Measurements from ENCODE around the gene RAB10.

DNA sequence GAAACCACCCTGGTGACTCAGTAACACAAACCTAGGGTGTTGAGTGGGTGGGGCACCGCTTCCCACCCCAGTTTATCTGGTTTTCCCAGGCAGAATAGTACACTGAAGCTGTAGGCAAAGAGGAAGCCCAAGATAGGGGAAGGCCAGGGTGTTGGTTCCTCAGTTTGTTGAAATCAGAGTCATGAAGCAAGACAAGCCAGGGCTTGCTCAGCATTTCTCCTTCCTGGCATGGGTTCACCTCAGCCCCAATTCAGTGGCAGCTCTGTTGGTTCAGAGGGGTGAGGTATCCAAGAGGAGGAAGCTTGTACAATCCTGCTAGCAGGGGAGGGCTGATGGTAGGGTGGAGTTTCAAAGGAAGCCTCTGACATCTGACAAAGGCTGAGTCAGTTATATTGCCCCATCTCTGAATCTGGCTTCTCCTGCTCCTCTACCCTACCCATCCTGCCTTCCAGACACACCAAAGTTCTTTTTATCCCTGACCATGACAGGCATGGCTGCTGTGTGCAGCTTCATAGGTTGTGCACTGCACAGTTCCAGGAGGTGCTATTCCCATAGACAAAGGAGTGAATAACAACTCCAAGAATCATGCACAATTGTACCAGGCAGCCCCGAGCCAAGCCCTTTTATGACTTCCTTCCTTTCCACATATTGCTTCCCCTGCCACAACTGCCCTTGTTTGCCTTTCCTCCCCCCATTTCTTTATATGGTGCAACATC lies 24.9 kb upstream of the RAB10 start:
- TF ChIP-seq YY1 (IDR thresholded peaks at IDR 0.05; ENCODE audit: insufficient read depth, insufficient read length) (no peak), ZNF274 (IDR thresholded peaks at IDR 0.05; ENCODE audit: low read depth, low read length) (no peak)

Data from NT2/D1 (cell line).